Measurements from ENCODE around the gene AIP. TPM values are rescaled to one million over a fixed set of nuclear protein-coding genes. Genes with fewer than 3 reads are reported as not detected.

The AIP gene
- total and polyA plus RNA-seq, 2 donors (not counting 1 experiment from before 2014, with no cell fraction given): 53.7 to 117 TPM

GRCh38 chr11:67524480-67524808, 41.6 kb downstream of the AIP start:
- H3K9ac ChIP-seq (ENCODE audit: insufficient read depth, low read length): no peak overlapping the region
- no peaks in the 10 kb centered on the region for H3K36me3 ChIP-seq (ENCODE audit: control insufficient read depth, insufficient read depth, low read length)
- no peaks in the 10 kb centered on the region for H3K9me3 ChIP-seq (ENCODE audit: control insufficient read depth, insufficient read depth, low read depth, low read length)
- no peaks in the 10 kb centered on the region for H3K79me2 ChIP-seq (ENCODE audit: control insufficient read depth, insufficient read depth, low read length)
- no peak overlapping the region for H3K4me3 ChIP-seq (replicated peaks in 1 of 4; ENCODE audit: control extremely low read depth in 1 of 4, insufficient read depth in 1 of 4, low read depth in 3 of 4, low read length in 4 of 4)
- H4K20me1 ChIP-seq (ENCODE audit: control insufficient read depth, extremely low read depth, insufficient read depth, low read length): no peaks in the 10 kb centered on the region
- H3K4me1 ChIP-seq (ENCODE audit: control insufficient read depth, extremely low read depth, insufficient read depth, low read length): no peaks in the 10 kb centered on the region
- TF ChIP-seq CTCF (conservative IDR thresholded peaks at IDR 0.05 in 1 of 2, IDR thresholded peaks at IDR 0.05 in 1 of 2; ENCODE audit: low read depth in 1 of 2, low read length in 2 of 2) (no peak), EZH2 (IDR thresholded peaks at IDR 0.05; ENCODE audit: low read length, missing control alignments) (no peak)
- no peak overlapping the region for H3K4me2 ChIP-seq (ENCODE audit: extremely low read depth, insufficient read depth, low read length)
- H3K27ac ChIP-seq (ENCODE audit: insufficient read depth, low read length): no peak overlapping the region
- DNase-seq (ENCODE audit: low read depth in 2 of 2): no peak
- H2AFZ ChIP-seq (ENCODE audit: low read length): no peak overlapping the region
- H3K27me3 ChIP-seq (ENCODE audit: control insufficient read depth, insufficient read depth, low read length): no peaks in the 10 kb centered on the region

- Histone ChIP-seq H3K9ac (ENCODE audit: insufficient read depth, low read length) (no peak overlapping the region), H3K79me2 (ENCODE audit: control insufficient read depth, insufficient read depth, low read length) (no peaks in the 10 kb centered on the region), H3K9me3 (ENCODE audit: control insufficient read depth, insufficient read depth, low read depth, low read length) (no peaks in the 10 kb centered on the region), H3K27me3 (ENCODE audit: control insufficient read depth, insufficient read depth, low read length) (no peaks in the 10 kb centered on the region), H3K4me3 (replicated peaks in 1 of 4; ENCODE audit: control extremely low read depth in 1 of 4, insufficient read depth in 1 of 4, low read depth in 3 of 4, low read length in 4 of 4) (no peak overlapping the region), H4K20me1 (ENCODE audit: control insufficient read depth, extremely low read depth, insufficient read depth, low read length) (no peaks in the 10 kb centered on the region), H2AFZ (ENCODE audit: low read length) (no peak overlapping the region), H3K4me2 (ENCODE audit: extremely low read depth, insufficient read depth, low read length) (no peak overlapping the region), H3K36me3 (ENCODE audit: control insufficient read depth, insufficient read depth, low read length) (no peaks in the 10 kb centered on the region), H3K27ac (ENCODE audit: insufficient read depth, low read length) (no peak overlapping the region), H3K4me1 (ENCODE audit: control insufficient read depth, extremely low read depth, insufficient read depth, low read length) (no peaks in the 10 kb centered on the region)
- no peak for DNase-seq (ENCODE audit: low read depth in 2 of 2)
- no peak for TF ChIP-seq CTCF (conservative IDR thresholded peaks at IDR 0.05 in 1 of 2, IDR thresholded peaks at IDR 0.05 in 1 of 2; ENCODE audit: low read depth in 1 of 2, low read length in 2 of 2)
- TF ChIP-seq EZH2 (IDR thresholded peaks at IDR 0.05; ENCODE audit: low read length, missing control alignments): no peak
Measured at GRCh38 chr11:67525275-67525976, 42.6 kb downstream of the AIP start.

- no peaks in the 10 kb centered on the region for H4K20me1 ChIP-seq (ENCODE audit: control insufficient read depth, extremely low read depth, insufficient read depth, low read length)
- no peaks in the 10 kb centered on the region for H3K79me2 ChIP-seq (ENCODE audit: control insufficient read depth, insufficient read depth, low read length)
- no peak overlapping the region for H3K9ac ChIP-seq (ENCODE audit: insufficient read depth, low read length)
- TF ChIP-seq CTCF (conservative IDR thresholded peaks at IDR 0.05 in 1 of 2, IDR thresholded peaks at IDR 0.05 in 1 of 2; ENCODE audit: low read depth in 1 of 2, low read length in 2 of 2) (no peak), EZH2 (IDR thresholded peaks at IDR 0.05; ENCODE audit: low read length, missing control alignments) (no peak)
- no peak overlapping the region for H3K4me3 ChIP-seq (replicated peaks in 1 of 4; ENCODE audit: control extremely low read depth in 1 of 4, insufficient read depth in 1 of 4, low read depth in 3 of 4, low read length in 4 of 4)
- no peak overlapping the region for H2AFZ ChIP-seq (ENCODE audit: low read length)
- H3K4me1 ChIP-seq (ENCODE audit: control insufficient read depth, extremely low read depth, insufficient read depth, low read length): no peaks in the 10 kb centered on the region
- no peak overlapping the region for H3K27ac ChIP-seq (ENCODE audit: insufficient read depth, low read length)
- H3K27me3 ChIP-seq (ENCODE audit: control insufficient read depth, insufficient read depth, low read length): no peaks in the 10 kb centered on the region
- H3K36me3 ChIP-seq (ENCODE audit: control insufficient read depth, insufficient read depth, low read length): no peaks in the 10 kb centered on the region
- H3K9me3 ChIP-seq (ENCODE audit: control insufficient read depth, insufficient read depth, low read depth, low read length): no peaks in the 10 kb centered on the region
- no peak for DNase-seq (ENCODE audit: low read depth in 2 of 2)
- no peak overlapping the region for H3K4me2 ChIP-seq (ENCODE audit: extremely low read depth, insufficient read depth, low read length)
Measured at GRCh38 chr11:67528376-67528775, 45.5 kb downstream of the AIP start.

All from fibroblast of lung (primary cell).